HepG2 (cell line): ENCODE data around the gene TMEM184B. TPM values are rescaled to one million over a fixed set of nuclear protein-coding genes. Genes with fewer than 3 reads are reported as not detected.
A peak's percentile ranks its signal among the peaks of the same experiment; 100 is the strongest.

Source experiments
- CREM ChIP-seq, 2 experiments: sonication (generic) in 1 of 2; formaldehyde crosslinking in 1 of 2; IDR thresholded peaks; 2 replicates each; pipeline versions ENCODE4 v1.4.0 to v1.6.1; 2016 to 2020; ENCODE audit warnings: antibody characterized with exemption in 1 of 2, mild to moderate bottlenecking in 1 of 2, missing genetic modification reagents in 1 of 2
- E2F5 ChIP-seq: sonication (generic); formaldehyde crosslinking; conservative IDR thresholded peaks from 2 replicates; pipeline ENCODE4 v1.4.0; 2020; ENCODE audit warnings: missing genetic modification reagents
- FOXA1 ChIP-seq, 2 experiments: fragments of 450-650 bp in 1 of 2; sonication (generic) in 1 of 2; formaldehyde crosslinking in 1 of 2; IDR thresholded peaks; 2 replicates each; pipeline versions ENCODE4 v1.4.0 to v1.6.1; 2016 to 2020; ENCODE audit warnings: missing genetic modification reagents in 1 of 2
- GABPA ChIP-seq, 2 experiments: IDR thresholded peaks; 2 replicates each; pipeline ENCODE4 v1.6.1; 2011 to 2016; ENCODE audit warnings: low read depth in 2 of 2, low read length in 1 of 2, missing biosample characterization in 1 of 2, missing genetic modification characterization in 1 of 2
- HOXA9 ChIP-seq: sonication (generic); formaldehyde crosslinking; IDR thresholded peaks from 2 replicates; pipeline ENCODE4 v1.8.1; 2022; ENCODE audit warnings: missing genetic modification reagents, mild to moderate bottlenecking, moderate library complexity, borderline replicate concordance
- JDP2 ChIP-seq: sonication (generic); formaldehyde crosslinking; IDR thresholded peaks from 2 replicates; pipeline ENCODE4 v1.8.1; 2022; ENCODE audit warnings: missing genetic modification reagents, borderline replicate concordance
- KAT8 ChIP-seq: IDR thresholded peaks from 2 replicates; pipeline ENCODE4 v1.6.1; 2016; ENCODE audit warnings: missing genetic modification reagents, missing compliant biosample characterization
- NFATC3 ChIP-seq: sonication (generic); formaldehyde crosslinking; IDR thresholded peaks from 2 replicates; pipeline ENCODE4 v1.5.1; 2020; ENCODE audit warnings: mild to moderate bottlenecking, missing genetic modification reagents
- RARA ChIP-seq: IDR thresholded peaks from 2 replicates; pipeline ENCODE4 v1.6.1; 2016; ENCODE audit warnings: missing genetic modification reagents, missing compliant biosample characterization
- RBM39 ChIP-seq: fragments of 200-400 bp; formaldehyde crosslinking; IDR thresholded peaks from one replicate; pipeline ENCODE4 v1.6.1; 2018; ENCODE audit warnings: antibody characterized with exemption, mild to moderate bottlenecking, low read depth, low read length; ENCODE audit not compliant: poor library complexity, severe bottlenecking
- RCOR2 ChIP-seq: IDR thresholded peaks from 2 replicates; pipeline ENCODE4 v1.6.1; 2016; ENCODE audit warnings: missing biosample characterization, missing genetic modification reagents
- SAP130 ChIP-seq: IDR thresholded peaks from 2 replicates; pipeline ENCODE4 v1.6.1; 2016; ENCODE audit warnings: low read depth
- SP1 ChIP-seq, 2 experiments: fragments of 450-650 bp in 1 of 2; sonication (generic) in 1 of 2; formaldehyde crosslinking in 1 of 2; IDR thresholded peaks; 2 replicates each; pipeline versions ENCODE4 v1.4.0 to v1.6.1; 2016 to 2020; ENCODE audit warnings: missing genetic modification reagents in 1 of 2
- SP140L ChIP-seq: sonication (generic); formaldehyde crosslinking; IDR thresholded peaks from 2 replicates; pipeline ENCODE4 v1.4.0; 2020; ENCODE audit warnings: missing genetic modification reagents, borderline replicate concordance
- TCF7 ChIP-seq: sonication (generic); IDR thresholded peaks from 2 replicates; pipeline ENCODE4 v1.6.1; 2016; ENCODE audit warnings: antibody characterized with exemption, low read depth
- YEATS2 ChIP-seq: sonication (generic); formaldehyde crosslinking; IDR thresholded peaks from 2 replicates; pipeline ENCODE4 v1.4.0; 2020; ENCODE audit warnings: missing genetic modification reagents, borderline replicate concordance
- ZBTB10 ChIP-seq: sonication (generic); formaldehyde crosslinking; IDR thresholded peaks from 2 replicates; pipeline ENCODE4 v1.4.0; 2020; ENCODE audit warnings: missing genetic modification reagents, borderline replicate concordance
- ZNF121 ChIP-seq: sonication (generic); formaldehyde crosslinking; IDR thresholded peaks from 2 replicates; pipeline ENCODE4 v1.5.0; 2020; ENCODE audit warnings: mild to moderate bottlenecking, missing genetic modification reagents
- ZNF143 ChIP-seq: sonication (generic); formaldehyde crosslinking; IDR thresholded peaks from 2 replicates; pipeline ENCODE4 v1.4.0; 2020; ENCODE audit warnings: missing genetic modification reagents
- ZNF160 ChIP-seq: sonication (generic); formaldehyde crosslinking; IDR thresholded peaks from 2 replicates; pipeline ENCODE4 v1.8.0; 2022; ENCODE audit warnings: mild to moderate bottlenecking, inconsistent platforms, missing genetic modification reagents
- ZNF20 ChIP-seq: sonication (generic); formaldehyde crosslinking; IDR thresholded peaks from 2 replicates; pipeline ENCODE4 v1.4.0; 2020; ENCODE audit warnings: mild to moderate bottlenecking, moderate library complexity, missing genetic modification reagents
- ZNF577 ChIP-seq: sonication (generic); formaldehyde crosslinking; IDR thresholded peaks from 2 replicates; pipeline ENCODE4 v1.4.0; 2020; ENCODE audit warnings: mild to moderate bottlenecking, low read depth, missing genetic modification reagents, borderline replicate concordance
- ZNF841 ChIP-seq: sonication (generic); formaldehyde crosslinking; IDR thresholded peaks from 2 replicates; pipeline ENCODE4 v1.8.1; 2023; ENCODE audit warnings: missing genetic modification reagents, borderline replicate concordance
- polyA plus RNA-seq, 8 experiments: library from polyadenylated mRNA; depleted of rRNA in 3 of 8; stranded (reverse) in 7 of 8; unstranded in 1 of 8; fragments of >200 nt; fragmentation: Illumina TruSeq in 4 of 8; extraction: Trizol in 4 of 8; gene quantifications; 2 replicates each; pipeline versions ENCODE4 v1.2.1 to v1.2.3, GENCODE V29; 2011 to 2016; ENCODE audit warnings: low read depth in 4 of 8, missing spikeins in 1 of 8, mixed read lengths in 1 of 8; ENCODE audit not compliant: insufficient read depth in 1 of 8
- total RNA-seq, 5 experiments: library from RNA; depleted of rRNA; stranded (reverse); fragments of >200 nt; fragmentation: Illumina TruSeq; extraction: Trizol; gene quantifications; 2 replicates each; pipeline ENCODE4 v1.2.3, GENCODE V29; 2016; ENCODE audit warnings: low read depth in 1 of 5
- TF ChIP-seq, protein P1 (sequence below): fragments of 450-650 bp; IDR thresholded peaks from 2 replicates; pipeline ENCODE4 v1.6.1; 2016

TMEM184B gene
- total and polyA plus RNA-seq, 2 of the 13 experiments (the other 11 are each of a cell fraction or from before 2014, with no cell fraction given) = 15.9 to 16.0 TPM

DNA sequence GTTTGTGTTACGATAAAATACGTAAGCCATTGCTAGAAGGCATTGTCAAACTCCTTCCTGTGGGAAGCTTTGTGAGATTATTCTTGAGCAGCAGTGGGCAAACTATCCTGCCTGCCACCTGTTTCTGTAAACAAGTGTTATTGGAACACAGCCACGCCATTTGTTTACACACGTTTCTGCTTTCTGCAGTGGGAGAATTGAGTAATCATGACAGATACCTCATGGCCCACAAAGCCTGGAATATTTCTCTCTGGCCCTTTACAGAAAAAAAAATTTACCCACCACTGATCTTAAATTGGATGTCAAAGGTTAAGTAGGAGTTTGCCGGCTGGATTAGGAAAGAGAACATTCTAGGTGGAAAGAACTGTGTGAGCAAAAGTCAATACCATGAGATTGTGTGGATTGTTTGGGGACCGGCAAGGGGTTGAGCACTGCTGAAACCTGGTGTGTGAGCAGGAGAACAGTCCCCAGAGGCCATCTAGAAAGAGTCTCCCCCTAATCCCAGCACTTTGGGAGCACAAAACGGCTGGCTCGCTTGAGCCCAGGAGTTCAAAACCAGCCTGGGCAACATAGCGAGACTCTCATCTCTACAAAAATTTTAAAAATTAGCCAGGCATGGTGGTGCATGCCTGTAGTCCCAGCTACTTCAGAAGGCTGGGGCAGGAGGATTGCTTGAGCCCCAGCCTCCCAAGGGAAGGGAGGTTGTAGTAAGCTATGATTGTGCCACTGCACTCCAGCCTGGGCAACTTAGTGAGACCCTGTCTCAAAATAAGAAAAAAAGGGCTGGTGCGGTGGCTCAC is 85.2 kb downstream of the TMEM184B start (continued):
- TF ChIP-seq TCF7 (0 out of 2 replicates have a peak, but pooled peaks have one; percentile 27), YEATS2 (no peak), KAT8 (CRISPR knock-in tag) (peak; percentile 31; the same call in 1 of the 2 replicates), HOXA9 (CRISPR knock-in tag) (no peak), CREM (IDR thresholded peaks at IDR 0.05) (peak; percentile 40; the same call in 1 of the 2 replicates), CREM (CRISPR knock-in tag; IDR thresholded peaks at IDR 0.05) (no peak), NFATC3 (no peak), ZNF841 (no peak), RBM39 (no peak), SAP130 (CRISPR knock-in tag) (peak; percentile 49; the same call in 1 of the 2 replicates), SP1 (IDR thresholded peaks at IDR 0.05) (no peak), SP1 (CRISPR knock-in tag; IDR thresholded peaks at IDR 0.05) (no peak), SP140L (no peak), ZNF143 (no peak), ZNF20 (CRISPR knock-in tag) (no peak), ZNF160 (CRISPR knock-in tag) (no peak), RARA (peak; percentile 58), RCOR2 (CRISPR knock-in tag) (0 out of 2 replicates have a peak, but pooled peaks have one; percentile 36), JDP2 (no peak), GABPA (IDR thresholded peaks at IDR 0.05; ENCODE audit: low read depth, low read length) (no peak), GABPA (CRISPR knock-in tag; IDR thresholded peaks at IDR 0.05; ENCODE audit: low read depth) (0 out of 2 replicates have a peak, but pooled peaks have one; percentile 10), ZNF577 (CRISPR knock-in tag) (no peak), ZBTB10 (CRISPR knock-in tag) (peak; percentile 33; the same call in 1 of the 2 replicates), FOXA1 (IDR thresholded peaks at IDR 0.05) (no peak), FOXA1 (CRISPR knock-in tag; IDR thresholded peaks at IDR 0.05) (peak; percentile 42; the same call in 1 of the 2 replicates), E2F5 (CRISPR knock-in tag) (no peak), ZNF121 (CRISPR knock-in tag) (peak; percentile 89)
- TF ChIP-seq, protein P1, sequence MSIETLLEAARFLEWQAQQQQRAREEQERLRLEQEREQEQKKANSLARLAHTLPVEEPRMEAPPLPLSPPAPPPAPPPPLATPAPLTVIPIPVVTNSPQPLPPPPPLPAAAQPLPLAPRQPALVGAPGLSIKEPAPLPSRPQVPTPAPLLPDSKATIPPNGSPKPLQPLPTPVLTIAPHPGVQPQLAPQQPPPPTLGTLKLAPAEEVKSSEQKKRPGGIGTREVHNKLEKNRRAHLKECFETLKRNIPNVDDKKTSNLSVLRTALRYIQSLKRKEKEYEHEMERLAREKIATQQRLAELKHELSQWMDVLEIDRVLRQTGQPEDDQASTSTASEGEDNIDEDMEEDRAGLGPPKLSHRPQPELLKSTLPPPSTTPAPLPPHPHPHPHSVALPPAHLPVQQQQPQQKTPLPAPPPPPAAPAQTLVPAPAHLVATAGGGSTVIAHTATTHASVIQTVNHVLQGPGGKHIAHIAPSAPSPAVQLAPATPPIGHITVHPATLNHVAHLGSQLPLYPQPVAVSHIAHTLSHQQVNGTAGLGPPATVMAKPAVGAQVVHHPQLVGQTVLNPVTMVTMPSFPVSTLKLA = 0 out of 2 replicates have a peak, but pooled peaks have one; percentile 7
